GM18519 (cell line): Measurements from ENCODE around the gene SPDEF.

Source experiments
- ATAC-seq: cut with Tn5 transposase; IDR thresholded peaks from one replicate; pipeline ENCODE4 v1.9.1; 2021; ENCODE audit warnings: mild to moderate bottlenecking, moderate library complexity; ENCODE audit not compliant: unreplicated experiment, low FRiP score

SPDEF gene

DNA sequence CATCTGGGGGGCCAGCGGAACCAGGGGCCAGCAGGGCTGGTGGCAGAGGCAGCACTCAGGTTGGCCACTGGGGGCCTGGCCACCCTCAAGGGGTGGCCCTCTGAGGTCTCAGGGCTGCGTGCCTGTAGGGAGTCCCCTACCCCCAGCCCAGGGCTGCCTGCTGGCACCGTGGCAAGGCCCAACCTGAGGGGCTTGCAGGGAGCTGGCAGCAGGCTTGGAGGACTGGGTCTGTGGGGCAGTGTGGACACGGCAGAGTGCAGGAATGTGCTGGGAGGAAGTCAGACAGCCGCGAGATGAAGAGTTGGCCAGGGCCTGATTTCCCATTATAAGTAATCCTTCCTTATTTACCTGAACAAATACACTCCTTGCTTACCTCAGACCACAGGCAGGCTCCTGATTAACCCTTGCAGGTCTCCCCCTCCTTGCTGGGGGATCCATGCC is at the start of gene SPDEF:
SPDEF (minus strand) TSS at position 299 of the 441 bp plus-strand sequence. CDS start 11,874 bp downstream, outside the sequence.
- ATAC-seq = no peak

DNA sequence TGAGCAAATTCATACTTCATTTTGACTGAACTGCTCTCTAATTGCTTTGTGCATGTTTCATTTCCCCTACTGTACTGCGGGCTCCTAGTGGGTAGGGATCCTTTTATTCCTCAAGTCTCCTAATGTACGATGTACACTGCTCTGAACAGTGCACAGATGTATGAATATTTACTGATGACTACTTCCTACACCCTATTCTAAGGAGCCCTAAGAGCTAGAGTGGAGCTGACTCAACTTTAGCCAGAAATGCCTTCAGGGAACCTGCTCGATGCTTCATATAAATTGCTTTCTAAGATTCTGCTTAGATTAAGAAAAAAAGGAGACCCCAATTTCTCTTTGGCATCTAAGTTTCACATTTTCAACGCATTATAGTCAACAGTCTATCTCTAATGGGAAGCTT is 47.6 kb upstream of the SPDEF start:
- ATAC-seq = no peak

- no peak for ATAC-seq
Observed at GRCh38 chr6:34602318-34603111, 46.4 kb upstream of the SPDEF start.

DNA sequence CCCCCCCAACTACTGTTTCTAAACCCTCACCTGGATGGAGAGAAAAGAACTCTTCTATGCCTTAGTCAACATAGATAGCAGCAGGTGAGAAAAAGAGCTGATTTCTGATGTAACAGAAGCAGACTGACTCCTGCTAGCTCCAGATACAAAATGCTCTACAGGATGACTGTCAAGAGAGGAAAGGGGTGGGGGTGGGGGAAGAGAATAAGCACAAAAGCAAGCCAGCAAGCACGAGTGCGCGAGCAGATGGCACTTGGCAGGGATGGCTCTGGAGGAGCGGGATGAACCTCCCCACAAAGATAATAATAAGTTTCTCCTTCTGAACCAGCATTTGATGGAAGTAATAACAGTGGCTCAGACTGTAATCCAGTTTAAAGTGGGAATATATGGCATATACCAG is 45.6 kb upstream of the SPDEF start:
- no peak for ATAC-seq

DNA sequence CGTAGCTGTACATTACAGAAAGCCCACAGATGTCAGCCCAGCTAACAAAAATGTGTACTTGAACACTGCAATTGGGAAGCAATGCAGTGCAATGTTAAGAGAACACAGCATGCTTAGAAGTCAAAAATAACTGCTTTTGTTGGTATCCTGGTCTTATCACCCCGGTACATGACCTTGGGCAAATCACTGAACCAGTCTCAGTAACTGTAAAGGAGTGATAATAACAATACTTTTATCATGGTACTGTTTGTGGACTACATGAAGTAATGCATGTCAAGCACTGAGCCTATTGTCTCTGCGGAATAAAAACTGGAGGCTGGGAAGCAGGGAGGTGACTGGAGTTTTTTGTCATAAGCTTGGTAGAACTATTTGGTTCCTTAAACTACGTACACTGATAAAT is 44.7 kb upstream of the SPDEF start:
- no peak for ATAC-seq

- ATAC-seq = no peak
Observed at GRCh38 chr6:34600101-34600500, 44.0 kb upstream of the SPDEF start.

- ATAC-seq = no peak
Observed at GRCh38 chr6:34598712-34599111, 42.6 kb upstream of the SPDEF start.

DNA sequence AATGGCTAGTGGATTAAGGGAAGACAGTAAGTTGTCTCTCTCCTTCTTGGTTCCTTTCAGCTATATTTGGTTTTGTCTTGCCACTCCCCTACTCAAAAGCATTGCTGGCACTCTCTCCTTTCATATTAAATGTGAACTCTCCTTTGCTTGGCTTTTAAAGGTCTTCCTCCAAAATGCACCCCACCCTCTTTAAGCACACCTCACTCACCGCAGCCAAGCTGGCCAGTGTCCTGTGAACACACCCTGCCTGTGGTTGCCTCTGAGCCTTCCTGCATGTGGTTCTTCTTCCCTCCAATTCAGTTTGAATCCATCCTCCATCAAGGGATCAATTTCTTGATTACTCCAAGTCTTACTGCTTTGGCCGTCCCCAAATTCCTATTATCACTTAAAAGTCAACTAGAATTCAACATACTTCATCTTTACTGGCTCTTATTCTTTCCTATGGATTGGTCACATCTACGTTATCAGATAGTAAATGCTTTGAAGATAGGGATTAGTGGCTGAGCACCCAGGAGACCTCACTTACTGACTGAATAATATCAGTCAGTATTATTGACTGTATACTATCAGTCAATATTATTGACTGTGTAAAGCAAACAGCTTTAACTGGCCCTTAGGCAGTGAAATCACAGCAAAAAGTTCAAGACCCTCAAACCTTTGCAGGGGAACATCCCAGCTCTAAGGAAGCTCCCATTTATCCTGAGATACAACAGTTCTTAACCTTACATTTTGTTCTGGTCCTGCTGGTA is 41.6 kb upstream of the SPDEF start:
- no peak for ATAC-seq

DNA sequence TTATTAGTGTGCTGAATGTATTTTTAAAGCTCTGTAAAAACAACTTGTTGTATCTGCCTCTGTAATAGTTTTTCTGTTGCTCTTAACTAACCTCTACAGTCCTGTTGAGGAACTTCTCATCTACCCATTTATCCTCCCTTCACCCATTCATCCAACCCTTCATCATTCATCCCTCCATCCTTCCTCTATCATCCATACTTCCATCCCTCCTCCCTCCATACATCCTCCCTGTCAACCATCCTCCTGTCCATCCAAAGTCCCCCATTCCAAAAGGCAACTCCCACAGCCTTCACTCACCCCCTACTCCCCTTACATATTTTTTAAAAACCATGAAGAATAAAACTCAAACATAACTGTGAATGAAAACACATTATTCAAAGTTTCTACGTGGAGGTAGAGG is 40.7 kb upstream of the SPDEF start:
- no peak for ATAC-seq

GRCh38 chr6:34595332-34596184 is 39.4 kb upstream of the SPDEF start:
- no peak for ATAC-seq

GRCh38 chr6:34593701-34594100 is 37.6 kb upstream of the SPDEF start:
- ATAC-seq = no peak

- no peak for ATAC-seq
Observed at GRCh38 chr6:34592208-34592952, 36.3 kb upstream of the SPDEF start.

DNA sequence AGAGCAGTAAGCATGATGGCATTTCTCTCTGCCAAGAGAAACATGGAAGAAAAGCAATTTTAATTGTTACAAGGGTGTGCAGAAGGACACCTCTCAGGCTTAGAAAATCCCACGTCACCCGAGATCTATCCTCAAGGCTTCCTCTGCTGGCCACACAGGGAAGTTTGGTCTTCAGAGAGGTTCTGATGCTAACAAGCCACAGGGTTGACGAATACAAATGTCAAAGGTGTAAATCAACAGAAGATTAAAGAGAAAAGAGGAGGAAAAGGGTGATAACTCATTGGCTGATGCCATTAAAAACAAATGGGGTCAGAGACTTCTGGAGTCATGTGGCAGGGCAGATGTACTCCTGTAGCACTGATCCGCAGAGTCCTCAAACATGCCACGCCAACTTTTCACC is 33.6 kb upstream of the SPDEF start:
- no peak for ATAC-seq

GRCh38 chr6:34589140-34589539 is 33.0 kb upstream of the SPDEF start:
- no peak for ATAC-seq

- ATAC-seq = no peak
Observed at GRCh38 chr6:34587851-34588250, 31.7 kb upstream of the SPDEF start.

DNA sequence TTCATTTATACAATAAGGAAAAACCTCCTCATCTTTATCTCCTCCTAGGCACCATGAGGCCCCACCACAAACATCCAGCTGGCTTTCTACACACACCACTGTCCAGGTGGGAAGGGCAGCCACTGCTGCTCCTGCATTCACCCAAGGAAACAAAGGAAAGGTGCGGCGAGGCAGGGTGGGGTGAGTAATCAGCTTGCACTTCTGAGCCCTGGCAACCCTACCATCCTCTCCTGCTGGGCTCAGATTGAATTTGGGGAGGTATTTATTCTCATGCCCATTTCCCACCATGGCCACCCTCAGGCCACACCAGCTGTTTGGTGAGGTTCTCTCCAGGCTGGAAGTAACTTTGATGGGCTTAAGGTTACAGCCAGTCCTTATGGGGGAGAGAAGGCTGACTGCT is 31.2 kb upstream of the SPDEF start:
- ATAC-seq = no peak

DNA sequence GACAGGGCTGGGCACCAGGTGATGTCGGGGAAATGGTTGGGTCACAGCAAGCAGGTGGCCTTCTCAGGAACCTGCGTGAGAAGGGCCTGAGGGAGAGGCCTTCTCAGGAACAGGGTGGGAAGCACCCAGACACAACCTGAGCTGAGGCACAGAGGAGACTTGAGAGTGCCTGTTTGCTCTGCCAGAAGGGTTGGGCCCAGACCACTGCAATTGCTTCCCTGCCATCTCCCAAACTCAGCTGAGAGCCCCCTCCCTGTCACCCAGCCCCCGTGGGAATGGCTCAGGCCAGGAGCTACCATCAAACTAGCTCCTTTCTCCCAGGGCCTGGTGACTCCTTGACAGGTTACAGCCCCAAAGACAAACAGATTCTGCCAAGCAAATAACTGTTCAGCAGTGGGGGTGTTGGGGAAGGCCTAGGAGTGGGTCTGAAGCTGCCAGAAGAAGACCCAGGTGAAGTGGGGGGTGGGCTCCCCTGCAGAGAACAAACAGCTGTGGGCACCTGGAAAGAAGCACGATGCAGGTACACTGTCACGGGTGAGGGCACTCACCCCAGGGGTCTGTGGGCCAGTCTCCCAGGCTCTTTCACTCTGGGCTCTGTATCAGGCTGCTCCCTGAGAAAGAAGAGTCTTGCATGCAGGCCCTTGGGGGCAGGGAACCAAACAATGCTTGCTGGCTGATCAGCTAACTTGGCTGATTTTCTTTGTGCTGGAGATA is 30.4 kb upstream of the SPDEF start:
- ATAC-seq = no peak

GRCh38 chr6:34585512-34586061 is 29.5 kb upstream of the SPDEF start:
- ATAC-seq = no peak

DNA sequence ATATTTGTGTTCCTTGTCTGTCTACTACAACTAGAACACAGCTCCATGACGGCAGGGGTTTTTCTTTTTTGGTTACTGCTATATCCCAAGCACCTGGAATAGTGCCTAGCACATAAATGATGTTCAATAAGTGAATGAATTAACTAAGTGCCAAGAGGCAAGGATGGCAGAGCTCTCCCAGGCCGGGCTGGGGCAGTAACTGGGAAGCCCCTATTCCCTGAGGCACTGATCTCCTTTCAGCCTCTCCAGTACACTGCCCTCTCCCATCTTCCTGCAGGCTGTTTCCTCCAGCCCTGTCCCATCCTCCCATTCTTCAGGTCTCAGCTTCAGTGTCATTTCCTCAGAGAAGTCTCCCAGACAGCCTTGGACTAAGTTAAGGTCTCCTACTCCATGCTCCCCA is 29.0 kb upstream of the SPDEF start:
- no peak for ATAC-seq
